H1 (cell line): ENCODE measurements around the gene DPF1. TPM values are rescaled to one million over a fixed set of nuclear protein-coding genes. Genes with fewer than 3 reads are reported as not detected.

ENCODE experiments used
- CTCF ChIA-PET: fragments of 300-600 bp; sonication (Branson Sonifier 250); formaldehyde crosslinking; loops from one replicate; lab custom pipeline; 2021; ENCODE audit not compliant: partially characterized antibody; lab: Charles Lee
- POLR2A ChIA-PET: fragments of 300-600 bp; sonication (Branson Sonifier 250); formaldehyde crosslinking; loops from one replicate; lab custom pipeline; 2021; ENCODE audit warnings: inconsistent platforms; ENCODE audit not compliant: partially characterized antibody; lab: Charles Lee
- DNase-seq, 2 experiments: peaks; one replicate each; pipeline versions ENCODE4 v3.0.0 to v3.0.0-alpha.2; 2010 to 2022; ENCODE audit warnings: low spot score in 2 of 2, low read depth in 1 of 2, mixed read lengths in 1 of 2
- FAIRE-seq: peaks from 2 replicates; lab custom pipeline; 2011; peaks lifted over from hg19 to GRCh38; lab: Jason Lieb, UNC
- H2AFZ ChIP-seq: 2 replicates; pipeline ENCODE4 v1.8.1; 2012; ENCODE audit warnings: low read length, inconsistent platforms
- H2AK5ac ChIP-seq: 2 replicates; pipeline ENCODE4 v1.6.1; 2013; ENCODE audit warnings: low read depth, low read length
- H2BK120ac ChIP-seq: replicated peaks from 2 replicates; pipeline ENCODE3; 2013; ENCODE audit warnings: low read depth, low read length, inconsistent platforms
- H2BK12ac ChIP-seq: 2 replicates; pipeline ENCODE4 v1.6.1; 2013; ENCODE audit warnings: low read depth, low read length
- H2BK15ac ChIP-seq: 2 replicates; pipeline ENCODE4 v1.6.1; 2013; ENCODE audit warnings: low read length
- H2BK20ac ChIP-seq: 2 replicates; pipeline ENCODE4 v1.6.1; 2013; ENCODE audit warnings: low read length
- H2BK5ac ChIP-seq: 2 replicates; pipeline ENCODE4 v1.6.1; 2013; ENCODE audit warnings: low read depth, low read length
- H3K14ac ChIP-seq: 2 replicates; pipeline ENCODE4 v1.6.1; 2013; ENCODE audit warnings: inconsistent platforms; ENCODE audit not compliant: insufficient read length
- H3K18ac ChIP-seq: 2 replicates; pipeline ENCODE4 v1.6.1; 2013; ENCODE audit warnings: low read length; ENCODE audit errors: extremely low read depth
- H3K23ac ChIP-seq: 2 replicates; pipeline ENCODE4 v1.6.1; 2013; ENCODE audit warnings: inconsistent platforms; ENCODE audit not compliant: insufficient read length
- H3K23me2 ChIP-seq: 2 replicates; pipeline ENCODE4 v1.6.1; 2013; ENCODE audit warnings: low read depth, low read length
- H3K27ac ChIP-seq: 2 replicates; pipeline ENCODE4 v1.6.1; 2011; ENCODE audit warnings: low read depth, low read length, inconsistent platforms
- H3K27me3 ChIP-seq, 4 experiments: replicated peaks in 1 of 4; 1 replicate in 1 of 4; 2 replicates in 3 of 4; pipeline versions ENCODE4 v1.6.1 to v1.8.1; 2011 to 2013; ENCODE audit warnings: low read length in 3 of 4, mild to moderate bottlenecking in 3 of 4, inconsistent platforms in 2 of 4, mixed read lengths in 2 of 4, moderate library complexity in 1 of 4; ENCODE audit not compliant: control insufficient read depth in 3 of 4, insufficient read depth in 3 of 4; ENCODE audit errors: extremely low read depth in 1 of 4
- H3K36me3 ChIP-seq, 4 experiments: 2 replicates each; pipeline versions ENCODE4 v1.6.1 to v1.8.1; 2011 to 2013; ENCODE audit warnings: mild to moderate bottlenecking in 4 of 4, low read length in 3 of 4, moderate library complexity in 2 of 4, control low read depth in 1 of 4, inconsistent platforms in 1 of 4; ENCODE audit not compliant: insufficient read depth in 4 of 4, control insufficient read depth in 2 of 4
- H3K4ac ChIP-seq: replicated peaks from 2 replicates; pipeline ENCODE3; 2013; ENCODE audit warnings: low read length, low read depth, mixed read lengths, inconsistent platforms; ENCODE audit not compliant: insufficient read length
- H3K4me1 ChIP-seq, 4 experiments: replicated peaks in 1 of 4; 1 replicate in 1 of 4; 2 replicates in 3 of 4; pipeline versions ENCODE4 v1.6.1 to v1.8.1; 2011 to 2013; ENCODE audit warnings: low read length in 3 of 4, inconsistent platforms in 2 of 4, mixed read lengths in 1 of 4; ENCODE audit not compliant: insufficient read depth in 4 of 4, control insufficient read depth in 3 of 4
- H3K4me2 ChIP-seq, 2 experiments: 2 replicates each; pipeline versions ENCODE4 v1.6.1 to v1.8.1; 2011 to 2013; ENCODE audit warnings: low read depth in 2 of 2, low read length in 2 of 2, control low read depth in 1 of 2, inconsistent platforms in 1 of 2, mild to moderate bottlenecking in 1 of 2; ENCODE audit not compliant: insufficient read depth in 1 of 2
- H3K4me3 ChIP-seq, 4 experiments: fragments of 200-600, 300-600 bp in 1 of 4; sonication (generic), shearing (Covaris generic), sonication (Bioruptor Twin) in 1 of 4; 2 replicates each; pipeline versions ENCODE4 v1.5.1 to v1.8.1; 2011 to 2016; ENCODE audit warnings: low read length in 4 of 4, low read depth in 3 of 4, control low read depth in 2 of 4, inconsistent platforms in 2 of 4, mild to moderate bottlenecking in 2 of 4, mixed read lengths in 1 of 4, moderate library complexity in 1 of 4; ENCODE audit not compliant: insufficient read depth in 2 of 4; ENCODE audit errors: extremely low read depth in 1 of 4
- H3K56ac ChIP-seq: replicated peaks from 2 replicates; pipeline ENCODE3; 2013; ENCODE audit warnings: low read depth, mild to moderate bottlenecking, mixed read lengths, low read length, inconsistent platforms; ENCODE audit not compliant: insufficient read length
- H3K79me1 ChIP-seq: 2 replicates; pipeline ENCODE4 v1.6.1; 2013; ENCODE audit warnings: low read depth, low read length, control low read depth
- H3K79me2 ChIP-seq, 2 experiments: 2 replicates each; pipeline versions ENCODE4 v1.6.1 to v1.8.1; 2012 to 2013; ENCODE audit warnings: low read length in 2 of 2, mild to moderate bottlenecking in 2 of 2, inconsistent platforms in 1 of 2; ENCODE audit not compliant: insufficient read depth in 2 of 2, control insufficient read depth in 1 of 2
- H3K9ac ChIP-seq, 4 experiments: replicated peaks in 1 of 4; 1 replicate in 1 of 4; 2 replicates in 3 of 4; pipeline versions ENCODE4 v1.6.1 to v1.8.1; 2011 to 2013; ENCODE audit warnings: low read depth in 3 of 4, low read length in 3 of 4, control low read depth in 2 of 4, mild to moderate bottlenecking in 2 of 4, moderate library complexity in 2 of 4, inconsistent platforms in 1 of 4; ENCODE audit errors: extremely low read depth in 1 of 4
- H3K9me3 ChIP-seq, 2 experiments: 2 replicates each; pipeline versions ENCODE4 v1.6.1 to v1.8.1; 2012 to 2013; ENCODE audit warnings: mild to moderate bottlenecking in 2 of 2, moderate library complexity in 2 of 2, control low read depth in 1 of 2, inconsistent platforms in 1 of 2, low read depth in 1 of 2, low read length in 1 of 2, mixed read lengths in 1 of 2; ENCODE audit not compliant: insufficient read depth in 2 of 2
- H4K20me1 ChIP-seq, 2 experiments: replicated peaks in 1 of 2; 2 replicates each; pipeline versions ENCODE3 to v1.8.1; 2011 to 2013; ENCODE audit warnings: inconsistent platforms in 2 of 2, low read length in 2 of 2, mild to moderate bottlenecking in 1 of 2; ENCODE audit not compliant: insufficient read depth in 2 of 2, control insufficient read depth in 1 of 2
- H4K5ac ChIP-seq: 2 replicates; pipeline ENCODE4 v1.6.1; 2013; ENCODE audit warnings: low read length, low read depth, mixed read lengths, inconsistent platforms; ENCODE audit not compliant: insufficient read length
- H4K8ac ChIP-seq: 2 replicates; pipeline ENCODE4 v1.8.0; 2013; ENCODE audit warnings: mild to moderate bottlenecking, moderate library complexity, low read length, inconsistent platforms; ENCODE audit not compliant: insufficient read depth; ENCODE audit errors: extremely low read depth
- H4K91ac ChIP-seq: replicated peaks from 2 replicates; pipeline ENCODE3; 2013; ENCODE audit warnings: low read length, mixed read lengths, inconsistent platforms; ENCODE audit not compliant: insufficient read length
- BACH1 ChIP-seq: IDR thresholded peaks from 2 replicates; pipeline ENCODE4 v1.6.1; 2012; ENCODE audit warnings: low read length, improper control_type of control experiment
- CBX8 ChIP-seq: fragments of 300-800, 300-1000 bp; sonication (generic); IDR thresholded peaks from 2 replicates; pipeline ENCODE4 v1.7.1; 2016; ENCODE audit warnings: low read depth, low read length, borderline replicate concordance
- CHD1 ChIP-seq: IDR thresholded peaks from 2 replicates; pipeline ENCODE4 v1.6.1; 2012; ENCODE audit warnings: low read depth, low read length, improper control_type of control experiment
- EZH2 ChIP-seq: fragments of 200-600 bp; sonication (generic); IDR thresholded peaks from 2 replicates; pipeline ENCODE4 v1.7.1; 2012; ENCODE audit warnings: low read depth, mild to moderate bottlenecking, moderate library complexity, low read length, inconsistent platforms; ENCODE audit not compliant: severe bottlenecking
- GABPA ChIP-seq: IDR thresholded peaks from 2 replicates; pipeline ENCODE4 v1.6.1; 2011; ENCODE audit warnings: mild to moderate bottlenecking, low read length, moderate library complexity, borderline replicate concordance; ENCODE audit not compliant: insufficient read depth
- HDAC2 ChIP-seq, 2 experiments: fragments of 300-600 bp in 1 of 2; sonication (generic) in 1 of 2; IDR thresholded peaks; 2 replicates each; pipeline ENCODE4 v1.6.1; 2011 to 2012; ENCODE audit warnings: low read depth in 2 of 2, low read length in 2 of 2, mild to moderate bottlenecking in 2 of 2, moderate library complexity in 2 of 2, borderline replicate concordance in 1 of 2, inconsistent platforms in 1 of 2
- HDAC6 ChIP-seq: IDR thresholded peaks from one replicate; pipeline ENCODE4 v1.7.1; 2012; ENCODE audit warnings: low read depth, mild to moderate bottlenecking, inconsistent platforms, low read length, moderate library complexity
- SAP30 ChIP-seq: fragments of 300-600 bp; sonication (generic); IDR thresholded peaks from 2 replicates; pipeline ENCODE4 v1.7.1; 2012; ENCODE audit warnings: low read length, moderate library complexity, mild to moderate bottlenecking, inconsistent platforms; ENCODE audit not compliant: insufficient read depth, insufficient replicate concordance
- SIX5 ChIP-seq: IDR thresholded peaks from 2 replicates; pipeline ENCODE4 v1.6.1; 2011; ENCODE audit warnings: mild to moderate bottlenecking, low read depth, low read length
- SP2 ChIP-seq: IDR thresholded peaks from 2 replicates; pipeline ENCODE4 v1.6.1; 2012; ENCODE audit warnings: mild to moderate bottlenecking, low read length, inconsistent platforms
- SP4 ChIP-seq: IDR thresholded peaks from 2 replicates; pipeline ENCODE4 v1.6.1; 2012; ENCODE audit warnings: low read length, inconsistent platforms
- USF2 ChIP-seq: IDR thresholded peaks from 2 replicates; pipeline ENCODE4 v1.6.1; 2011; ENCODE audit warnings: low read length, improper control_type of control experiment
- WGBS, 2 experiments: shearing (Covaris generic) in 1 of 2; methylation state at CpG; one replicate each; pipeline versions ENCODE4 v1.1.6 to v1.1.7; 2013 to 2015; ENCODE audit warnings: low lambda C conversion rate in 2 of 2, mixed read lengths in 2 of 2, inconsistent platforms in 1 of 2, low coverage in 1 of 2, missing lambda C conversion rate in 1 of 2; ENCODE audit not compliant: insufficient replicate concordance in 2 of 2, insufficient coverage in 1 of 2, insufficient read length in 1 of 2; ENCODE audit errors: extremely low coverage in 1 of 2, missing lambda C conversion rate in 1 of 2; 5-methylcytosine and 5-hydroxymethylcytosine counted together
- polyA plus RNA-seq, 7 experiments: library from polyadenylated mRNA; depleted of rRNA in 3 of 7; stranded (reverse) in 5 of 7; unstranded in 2 of 7; fragments of >200 nt in 5 of 7; fragments of 200-250 nt in 2 of 7; gene quantifications; 1 replicate in 5 of 7; 2 replicates in 1 of 7; 4 replicates in 1 of 7; pipeline versions ENCODE4 v1.2.1 to v1.2.3, GENCODE V29; 2011 to 2013; ENCODE audit warnings: missing spikeins in 2 of 7, mixed read lengths in 2 of 7
- total RNA-seq: library from RNA; stranded (reverse); fragmentation: NEBNext Ultra II Directional; extraction: Animal tissue kit (Norgen Biotek cat#: 25700); gene quantifications from 2 replicates; pipeline ENCODE4 v1.2.1, GENCODE V29; 2021
- TF ChIP-seq, protein P1 (sequence below): IDR thresholded peaks from 2 replicates; pipeline ENCODE4 v1.6.1; 2012; ENCODE audit warnings: inconsistent platforms

The DPF1 gene
- total and polyA plus RNA-seq, 2 of the 8 experiments (the other 6 are each of a cell fraction or from before 2014, with no cell fraction given) = 12.9 to 15.6 TPM

GRCh38 chr19:38231918-38232317, 7.9 kb upstream of the DPF1 start:
- Histone ChIP-seq H2BK120ac (no peak overlapping the region), H2BK5ac (no peak overlapping the region), H4K8ac (no peak overlapping the region), H2AFZ (no peak overlapping the region), H2BK12ac (no peak overlapping the region), H3K4me1 (peaks cover 6 to 14% (median 9%) of the 10 kb centered on the region in 4 experiments), H3K27ac (no peak overlapping the region), H2BK15ac (no peak overlapping the region), H3K36me3 (no peaks in the 10 kb centered on the region), H3K14ac (no peak overlapping the region), H3K4ac (no peak overlapping the region), H3K23me2 (peaks cover 9% of the 10 kb centered on the region; the same call in 1 of the 2 replicates), H4K91ac (no peak overlapping the region), H4K5ac (no peak overlapping the region), H3K18ac (no peak overlapping the region), H3K56ac (no peak overlapping the region), H3K27me3 (peaks cover 0 to 10% (median 5%) of the 10 kb centered on the region in 4 experiments; a peak in 3 of 7 replicates), H3K4me3 (no peak overlapping the region), H3K79me2 (no peaks in the 10 kb centered on the region), H3K9me3 (no peaks in the 10 kb centered on the region), H2BK20ac (no peak overlapping the region), H3K9ac (no peak overlapping the region), H3K23ac (no peak overlapping the region), H3K4me2 (no peak overlapping the region), H3K79me1 (no peaks in the 10 kb centered on the region), H4K20me1 (no peaks in the 10 kb centered on the region), H2AK5ac (no peak overlapping the region)
- FAIRE-seq = no peak
- ChIA-PET CTCF (interaction anchor here (1.6 to 6.5 kb wide), 5 partner anchors 13 to 153 kb away, joined by 5 to 45 read pairs (median 31); partner anchors contain the start of gene CATSPERG), POLR2A (interaction anchor here (0.9 kb wide), 1 partner anchor 32 kb away, joined by 3 read pairs; the partner anchor contains the start of gene SPINT2)
- 81 to 100% methylated on average over 2 to 7 of the region's 7 CpGs for WGBS, 2 experiments
- no peak for DNase-seq
- TF ChIP-seq USF2 (no peak), CBX8 (no peak), HDAC2 (IDR thresholded peaks at IDR 0.05; ENCODE audit: borderline replicate concordance in 1 of 2, low read depth in 2 of 2, low read length in 2 of 2) (no peak), GABPA (no peak), SP4 (no peak), SP2 (no peak), SIX5 (no peak), CHD1 (no peak), EZH2 (no peak), BACH1 (no peak), SAP30 (no peak), HDAC6 (no peak)
- TF ChIP-seq, protein P1, sequence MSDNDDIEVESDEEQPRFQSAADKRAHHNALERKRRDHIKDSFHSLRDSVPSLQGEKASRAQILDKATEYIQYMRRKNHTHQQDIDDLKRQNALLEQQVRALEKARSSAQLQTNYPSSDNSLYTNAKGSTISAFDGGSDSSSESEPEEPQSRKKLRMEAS = no peak
